CD4-positive, alpha-beta T cell (primary cell): ENCODE measurements around the gene LAMP2. TPM values are rescaled to one million over a fixed set of nuclear protein-coding genes. Genes with fewer than 3 reads are reported as not detected.
"Not testable (repeated sequence)": the region's sequence is repeated elsewhere in the genome, so short reads cannot be mapped to it uniquely, and the experiment has no call there.

Experiments used
- ATAC-seq: fragments of 200-7000 bp; cut with Tn5 transposase; one replicate; pipeline ENCODE4 v1.10.0; 2022; ENCODE audit warnings: mild to moderate bottlenecking; ENCODE audit not compliant: poor library complexity
- CTCF ChIA-PET: fragments of 350-600 bp; sonication (Branson Sonifier 250); formaldehyde crosslinking; loops from one replicate; lab custom pipeline; 2021; ENCODE audit warnings: antibody characterized with exemption, inconsistent platforms; lab: Charles Lee
- POLR2A ChIA-PET: fragments of 350-600 bp; sonication (Branson Sonifier 250); formaldehyde crosslinking; loops from one replicate; lab custom pipeline; 2021; ENCODE audit warnings: antibody characterized with exemption, inconsistent platforms; lab: Charles Lee
- DNase-seq, 14 experiments: peaks; one replicate each; pipeline ENCODE4 v3.0.0-alpha.2; 2013 to 2020; ENCODE audit warnings: mixed read lengths in 2 of 14
- H3K27ac ChIP-seq, 2 donors: one replicate each; pipeline versions ENCODE4 v1.5.1 to v1.7.0; 2013; ENCODE audit warnings: low read length in 2 of 2, low read depth in 1 of 2, mild to moderate bottlenecking in 1 of 2
- H3K27me3 ChIP-seq, 2 experiments: 1 replicate in 1 of 2; 2 replicates in 1 of 2; pipeline versions ENCODE4 v1.6.1 to v1.7.0; 2013; ENCODE audit warnings: low read length in 2 of 2, control low read depth in 1 of 2, mild to moderate bottlenecking in 1 of 2, moderate library complexity in 1 of 2; ENCODE audit not compliant: insufficient read depth in 2 of 2, control insufficient read depth in 1 of 2
- H3K36me3 ChIP-seq: one replicate; pipeline ENCODE4 v1.6.1; 2013; ENCODE audit warnings: low read length, control low read depth; ENCODE audit not compliant: insufficient read depth
- H3K4me1 ChIP-seq: one replicate; pipeline ENCODE4 v1.6.1; 2013; ENCODE audit warnings: low read length, control low read depth; ENCODE audit not compliant: insufficient read depth
- H3K4me3 ChIP-seq: one replicate; pipeline ENCODE4 v1.5.1; 2013; ENCODE audit warnings: mild to moderate bottlenecking, low read length, moderate library complexity
- H3K9me3 ChIP-seq, 2 experiments: 1 replicate in 1 of 2; 2 replicates in 1 of 2; pipeline versions ENCODE4 v1.6.1 to v1.7.0; 2013; ENCODE audit warnings: low read length in 2 of 2, mild to moderate bottlenecking in 2 of 2, control low read depth in 1 of 2, moderate library complexity in 1 of 2; ENCODE audit not compliant: control insufficient read depth in 1 of 2, insufficient read depth in 1 of 2
- H3K27ac Mint-ChIP-seq: one replicate; pipeline ENCODE4 v1.8.0; 2020; ENCODE audit warnings: mixed read lengths
- H3K27me3 Mint-ChIP-seq: one replicate; pipeline ENCODE4 v1.8.0; 2021; ENCODE audit warnings: mixed read lengths
- H3K36me3 Mint-ChIP-seq: one replicate; pipeline ENCODE4 v1.8.0; 2021; ENCODE audit warnings: low read depth, mixed read lengths
- H3K4me1 Mint-ChIP-seq: one replicate; pipeline ENCODE4 v1.8.0; 2021; ENCODE audit warnings: low read depth, mixed read lengths
- H3K4me3 Mint-ChIP-seq: one replicate; pipeline ENCODE4 v1.8.0; 2020; ENCODE audit warnings: mild to moderate bottlenecking, mixed read lengths
- H3K9me3 Mint-ChIP-seq: one replicate; pipeline ENCODE4 v1.8.0; 2020; ENCODE audit warnings: mixed read lengths
- CTCF ChIP-seq: fragments of 200-600 bp; IDR thresholded peaks from one replicate; pipeline ENCODE4 v1.8.0; 2022; ENCODE audit warnings: antibody characterized with exemption, mild to moderate bottlenecking
- intact Hi-C, 2 experiments: fragments of 100-400 bp; cut with DNase I in 1 of 2; cut with micrococcal nuclease in 1 of 2; formaldehyde crosslinking; loops; one replicate each; pipeline versions ENCODE4 v1.15.1 to v1.9.0; 2023 to 2025; cut with DNase I, micrococcal nuclease
- total RNA-seq, 174 experiments: library from RNA in 2 of 174; stranded (reverse) in 2 of 174; gene quantifications; one replicate each; pipeline ENCODE4 v1.2.3 and lab custom pipeline; 2021 to 2026

The LAMP2 gene
- total RNA-seq, 2 experiments from 2014 or later: 13.4 to 15.4 TPM

GRCh38 chrX:120474085-120474484 is 5.0 kb upstream of the LAMP2 start:
- Histone ChIP-seq H3K36me3 (no peaks in the 10 kb centered on the region), H3K27ac (no peak overlapping the region), H3K4me1 (no peaks in the 10 kb centered on the region), H3K4me3 (no peak overlapping the region), H3K27me3 (no peaks in the 10 kb centered on the region), H3K9me3 (no peaks in the 10 kb centered on the region)
- H3K27ac Mint-ChIP-seq: no peak overlapping the region
- ATAC-seq: no peak
- DNase-seq: no peak
- TF ChIP-seq CTCF: no peak
- peaks cover 2% of the 10 kb centered on the region for H3K36me3 Mint-ChIP-seq
- CTCF ChIA-PET: interaction anchor here (1.8 kb wide), 1 partner anchor 16 kb away, joined by 5 read pairs; no protein-coding TSS in a partner anchor
- intact Hi-C loops: loop anchor here in 1 of 2 experiments (5.0 kb wide), 1 partner anchor 162 kb away; the partner anchor contains the start of gene TMEM255A
- no peak overlapping the region for H3K4me3 Mint-ChIP-seq
- no peaks in the 10 kb centered on the region for H3K27me3 Mint-ChIP-seq
- POLR2A ChIA-PET: no interaction called here
- H3K9me3 Mint-ChIP-seq: no peaks in the 10 kb centered on the region
- peaks cover 2% of the 10 kb centered on the region for H3K4me1 Mint-ChIP-seq

GRCh38 chrX:120469657-120470056 is 561 bp upstream of the LAMP2 start:
- H3K4me1 Mint-ChIP-seq: peaks cover 32% of the 10 kb centered on the region
- H3K4me3 Mint-ChIP-seq: peak overlapping the region; percentile 93
- not testable (repeated sequence) for H3K27ac ChIP-seq, ATAC-seq, DNase-seq, H3K4me3 ChIP-seq, H3K9me3 ChIP-seq, H3K36me3 ChIP-seq, H3K27me3 Mint-ChIP-seq, H3K9me3 Mint-ChIP-seq, H3K27me3 ChIP-seq
- intact Hi-C loops: loop anchor here in 1 of 2 experiments (2.0 to 5.0 kb wide), 3 partner anchors 15 to 222 kb away; partner anchors contain the start of gene TMEM255A
- peaks cover 11% of the 10 kb centered on the region for H3K36me3 Mint-ChIP-seq
- ChIA-PET POLR2A (interaction anchor here (1.4 to 1.8 kb wide), 3 partner anchors 12 to 50 kb away, joined by 3 to 8 read pairs (median 8); no protein-coding TSS in a partner anchor), CTCF (interaction anchor here (0.6 to 2.0 kb wide), 2 partner anchors 16 to 1860 kb away, joined by 3 to 5 read pairs; no protein-coding TSS in a partner anchor)
- H3K4me1 ChIP-seq: peaks cover 20% of the 10 kb centered on the region
- H3K27ac Mint-ChIP-seq: peak overlapping the region; percentile 88

GRCh38 chrX:120468479-120468824 is 644 bp downstream of the LAMP2 start:
- H3K4me1 Mint-ChIP-seq: peaks cover 44% of the 10 kb centered on the region
- H3K27ac Mint-ChIP-seq: peak overlapping the region; percentile 88
- ChIA-PET POLR2A (interaction anchor here (1.4 to 1.8 kb wide), 4 partner anchors 9 to 49 kb away, joined by 3 to 8 read pairs (median 7); no protein-coding TSS in a partner anchor), CTCF (interaction anchor here (1.3 to 2.0 kb wide), 2 partner anchors 18 to 159 kb away, joined by 3 to 5 read pairs; no protein-coding TSS in a partner anchor)
- ATAC-seq: no peak
- no peak for TF ChIP-seq CTCF
- intact Hi-C loops: loop anchor here in 1 of 2 experiments (2.0 to 5.0 kb wide), 2 partner anchors 16 to 221 kb away; no protein-coding TSS in a partner anchor
- no peaks in the 10 kb centered on the region for H3K27me3 ChIP-seq
- H3K4me3 Mint-ChIP-seq: peak overlapping the region; percentile 93
- no peaks in the 10 kb centered on the region for H3K27me3 Mint-ChIP-seq
- peaks cover 20% of the 10 kb centered on the region for H3K4me1 ChIP-seq
- peak overlapping the region in 1 of 2 donors; percentile 60 for H3K27ac ChIP-seq
- DNase-seq: no peak
- peak overlapping the region; percentile 82 for H3K4me3 ChIP-seq
- no peaks in the 10 kb centered on the region for H3K9me3 ChIP-seq
- H3K9me3 Mint-ChIP-seq: no peaks in the 10 kb centered on the region
- no peaks in the 10 kb centered on the region for H3K36me3 ChIP-seq
- H3K36me3 Mint-ChIP-seq: peaks cover 11% of the 10 kb centered on the region
